HT-29 (cell line): ENCODE results near the gene LTC4S. TPM values are rescaled to one million over a fixed set of nuclear protein-coding genes. Genes with fewer than 3 reads are reported as not detected.
"Not testable (repeated sequence)": the region's sequence is repeated elsewhere in the genome, so short reads cannot be mapped to it uniquely, and the experiment has no call there.

Experiments
- DNase-seq: peaks from one replicate; pipeline ENCODE4 v3.0.0-alpha.2; 2015; ENCODE audit warnings: low spot score
- total RNA-seq: library from RNA; depleted of rRNA; stranded (reverse); fragments of >200 nt; shearing (Covaris generic); gene quantifications from 2 replicates; pipeline ENCODE4 v1.2.3, GENCODE V29; 2014

LTC4S gene
- total RNA-seq, 1 experiment from 2014 or later: not detected

DNA sequence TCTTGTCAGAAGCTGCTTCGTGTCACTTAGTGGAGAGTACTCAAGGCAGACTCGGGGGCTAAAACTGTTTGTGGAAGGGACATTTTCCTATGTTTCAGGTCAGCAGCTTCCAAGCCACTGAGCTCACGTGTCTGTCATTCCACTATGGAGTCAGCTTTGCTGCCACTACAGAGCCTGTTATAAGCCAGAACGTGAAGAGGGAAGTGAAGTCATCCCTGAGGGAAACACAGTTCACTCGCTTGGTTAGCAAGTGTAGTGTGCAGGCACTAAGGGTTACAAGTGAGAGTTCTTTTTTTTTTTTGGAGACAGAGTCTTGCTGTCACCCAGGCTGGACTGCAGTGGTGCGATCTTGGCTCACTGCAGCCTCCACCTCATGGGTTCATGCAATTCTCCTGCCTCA is 24.5 kb upstream of the LTC4S start:
- no peak for DNase-seq

DNA sequence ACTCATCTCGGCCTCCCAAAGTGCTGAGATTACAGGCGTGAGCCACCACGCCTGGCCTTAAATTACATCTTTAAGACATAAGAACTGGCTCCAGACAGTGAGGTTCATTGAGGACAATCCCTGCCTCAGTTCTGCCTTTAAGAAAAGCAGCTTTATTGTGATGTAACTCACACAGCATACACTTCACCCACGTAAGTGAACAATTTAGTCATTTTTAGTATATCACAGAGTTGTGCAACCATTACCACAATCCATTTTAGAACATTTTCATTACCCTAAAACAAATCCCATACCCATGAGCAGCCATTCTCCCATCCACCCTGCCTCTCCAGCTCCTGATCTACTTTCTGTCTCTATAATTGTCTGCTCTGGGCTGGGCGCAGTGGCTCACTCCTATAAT is 24.0 kb upstream of the LTC4S start:
- no peak for DNase-seq

DNA sequence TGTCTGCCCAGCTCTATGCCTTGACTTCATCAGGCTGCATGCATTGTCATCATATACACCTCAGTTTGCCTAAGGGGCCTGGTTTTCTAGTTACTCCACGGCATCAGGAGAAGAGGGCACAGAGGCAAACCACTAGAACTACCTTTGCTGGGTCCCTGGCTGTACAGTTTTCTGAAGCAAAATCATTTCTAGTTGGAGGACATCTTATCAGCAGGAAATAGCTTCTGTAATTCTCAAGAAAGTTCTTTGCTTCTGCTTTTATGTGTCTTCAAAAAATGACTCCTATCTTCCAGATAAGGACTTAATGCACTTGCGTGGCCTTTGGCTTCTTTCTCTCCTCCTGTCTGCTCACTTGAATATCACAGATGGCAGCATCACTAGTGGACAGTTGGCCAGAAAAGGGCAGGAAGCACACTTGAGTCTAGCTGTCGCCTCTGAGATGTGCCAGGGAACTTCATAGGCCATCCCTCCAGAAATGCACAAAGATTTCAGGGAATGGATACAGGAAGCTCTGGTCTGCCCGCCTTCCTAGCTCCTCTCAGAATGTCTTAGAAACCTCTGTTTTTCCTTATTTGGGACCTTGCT is 22.4 kb upstream of the LTC4S start:
- no peak for DNase-seq

DNA sequence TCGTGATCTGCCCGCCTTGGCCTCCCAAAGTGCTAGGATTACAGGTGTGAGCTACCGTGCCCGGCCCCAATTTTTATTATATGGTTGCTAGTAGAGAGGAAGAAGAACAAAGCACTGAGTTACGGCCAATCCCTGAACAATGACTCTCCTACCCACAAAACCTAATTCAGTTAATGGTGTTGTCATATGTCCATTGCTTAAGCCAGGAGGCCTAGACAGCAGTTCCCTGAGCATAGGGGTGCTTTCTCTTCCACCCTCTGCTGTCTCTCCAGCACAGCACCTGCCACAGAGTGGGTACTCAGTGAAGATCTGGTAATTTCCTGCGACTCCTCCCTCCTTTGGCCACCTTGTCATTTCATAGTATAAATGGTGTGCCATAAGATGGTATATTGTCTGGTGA is 21.4 kb upstream of the LTC4S start:
- DNase-seq: no peak

DNA sequence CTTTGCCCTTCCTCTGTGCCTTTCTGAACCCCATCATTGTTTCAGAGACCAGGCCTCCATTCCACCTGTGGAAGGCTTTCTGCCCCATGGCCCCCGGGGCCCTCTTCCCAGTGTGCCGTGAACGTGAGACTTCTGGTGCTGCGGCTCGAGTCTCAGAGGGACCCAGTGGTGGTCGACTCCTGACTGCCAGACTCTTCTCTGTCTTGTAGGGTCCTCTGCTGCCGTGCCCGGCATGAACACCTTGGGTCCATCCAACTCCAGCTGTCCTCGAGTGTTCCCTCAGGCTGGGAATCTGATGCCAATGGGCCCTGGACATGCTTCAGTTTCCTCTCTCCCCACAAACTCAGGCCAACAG is 20.1 kb upstream of the LTC4S start:
- DNase-seq: no peak

DNA sequence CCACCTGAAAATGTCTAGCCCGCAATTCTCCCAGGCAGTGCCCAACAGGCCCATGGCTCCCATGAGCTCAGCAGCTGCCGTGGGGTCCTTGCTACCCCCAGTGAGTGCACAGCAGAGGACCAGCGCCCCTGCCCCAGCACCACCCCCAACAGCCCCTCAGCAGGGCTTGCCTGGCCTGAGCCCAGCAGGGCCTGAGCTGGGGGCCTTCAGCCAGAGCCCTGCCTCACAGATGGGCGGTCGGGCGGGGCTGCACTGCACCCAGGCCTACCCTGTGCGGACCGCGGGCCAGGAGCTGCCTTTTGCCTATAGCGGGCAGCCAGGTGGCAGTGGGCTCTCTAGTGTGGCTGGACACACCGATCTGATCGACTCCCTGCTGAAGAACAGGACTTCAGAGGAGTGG is 19.3 kb upstream of the LTC4S start:
- no peak for DNase-seq

DNA sequence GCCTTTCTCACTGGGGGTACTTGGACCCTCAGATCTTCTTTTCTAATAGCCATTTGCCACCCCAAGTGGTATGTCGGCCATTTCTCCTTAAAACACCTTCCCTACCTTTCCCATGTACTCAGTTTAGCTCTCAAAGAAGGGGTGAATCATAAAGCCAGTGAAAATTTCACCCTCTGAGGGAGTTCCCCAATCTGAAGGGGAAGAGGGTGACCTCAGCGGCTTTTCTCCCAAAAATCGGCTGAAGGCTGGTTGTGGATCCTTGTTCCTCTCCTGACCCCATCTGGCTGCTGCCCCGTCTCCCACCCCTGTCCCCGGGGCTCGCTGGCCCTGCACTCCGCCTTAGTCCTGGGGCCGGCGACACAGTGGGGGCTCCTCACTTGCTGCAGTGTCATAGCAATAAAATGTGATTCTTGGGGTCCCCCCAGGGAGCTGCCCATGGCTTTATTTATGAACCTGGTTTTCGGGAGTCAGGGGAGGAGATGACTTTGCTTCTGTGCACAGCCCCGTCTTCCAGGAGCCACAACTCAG is 17.3 kb upstream of the LTC4S start:
- DNase-seq: no peak

DNA sequence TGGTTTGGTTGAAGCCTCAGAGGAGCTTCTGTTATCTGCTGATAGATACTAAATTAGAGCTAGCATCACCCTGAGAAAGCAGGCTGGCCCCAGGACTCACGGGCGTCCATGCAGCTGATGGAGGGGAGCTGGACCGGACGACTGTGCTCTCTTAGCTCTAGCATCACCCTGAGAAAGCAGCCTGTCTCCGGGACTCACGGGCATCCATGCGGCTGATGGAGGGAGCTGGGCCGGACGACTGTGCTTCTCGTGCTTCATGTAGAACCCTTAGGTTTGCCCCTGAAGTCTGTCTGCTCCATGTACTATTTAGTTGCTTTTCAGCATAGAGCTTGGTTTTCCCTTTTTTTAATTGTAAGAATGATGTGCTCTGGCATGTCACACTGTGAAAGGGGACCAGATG is 16.3 kb upstream of the LTC4S start:
- no peak for DNase-seq

DNA sequence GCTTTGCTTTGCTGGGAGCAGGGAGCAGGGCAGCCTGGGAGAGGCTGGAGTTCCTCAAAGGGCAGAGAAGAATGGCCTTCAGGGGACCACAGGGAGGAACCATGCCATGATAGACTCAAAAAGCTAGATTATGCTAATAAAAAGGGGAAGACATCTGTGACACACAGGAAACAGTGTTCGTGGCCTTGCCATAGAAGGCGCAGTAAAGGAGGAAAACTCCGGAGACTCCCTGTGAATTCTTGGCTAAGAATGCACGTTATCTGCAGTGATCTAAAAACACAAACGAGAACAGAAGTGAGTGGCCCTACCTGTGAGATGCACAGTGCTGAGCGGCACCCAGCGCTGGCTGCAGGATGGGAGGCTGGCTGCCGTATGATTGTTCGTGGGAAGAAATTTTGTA is 15.9 kb upstream of the LTC4S start:
- no peak for DNase-seq

DNA sequence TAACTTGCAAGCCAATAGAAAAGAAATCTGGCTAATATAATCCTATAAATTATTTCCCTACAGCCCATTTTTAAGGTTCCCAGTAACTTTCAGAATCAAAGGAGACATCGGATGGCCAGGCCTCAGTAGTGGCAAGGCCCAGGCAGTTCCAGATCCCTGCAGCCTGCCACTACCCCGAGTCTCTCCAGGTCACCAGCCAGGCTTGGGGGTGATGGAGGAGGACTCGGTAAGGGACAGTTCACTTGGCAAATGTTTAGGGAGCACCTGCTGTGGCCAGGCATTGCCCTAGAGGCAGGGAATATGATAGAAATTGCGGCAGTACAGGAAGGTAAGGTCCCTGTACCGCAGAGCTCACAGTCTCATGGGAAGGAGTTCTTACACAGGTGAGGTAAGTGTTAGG is 15.2 kb upstream of the LTC4S start:
- DNase-seq: no peak

DNA sequence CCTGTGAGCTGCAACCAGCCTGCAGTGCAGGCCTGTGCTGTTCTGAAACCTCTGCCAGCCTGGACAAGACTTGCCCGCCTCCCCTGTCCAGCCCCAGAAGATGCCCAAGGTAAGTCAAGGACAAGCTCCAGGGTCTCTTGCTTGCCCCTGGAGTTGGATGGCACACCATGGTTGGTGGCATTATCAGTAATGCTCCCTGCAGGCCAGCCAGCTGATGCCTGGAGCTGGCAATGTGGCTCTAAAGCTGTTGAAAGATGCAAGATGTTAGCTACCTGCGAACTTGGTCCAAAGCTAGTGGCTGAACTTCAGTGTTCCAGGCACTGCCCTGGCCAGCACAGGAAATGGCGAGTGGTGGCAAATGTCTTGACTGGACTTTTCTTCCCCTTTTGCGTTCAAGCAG is 14.0 kb upstream of the LTC4S start:
- DNase-seq: no peak

DNA sequence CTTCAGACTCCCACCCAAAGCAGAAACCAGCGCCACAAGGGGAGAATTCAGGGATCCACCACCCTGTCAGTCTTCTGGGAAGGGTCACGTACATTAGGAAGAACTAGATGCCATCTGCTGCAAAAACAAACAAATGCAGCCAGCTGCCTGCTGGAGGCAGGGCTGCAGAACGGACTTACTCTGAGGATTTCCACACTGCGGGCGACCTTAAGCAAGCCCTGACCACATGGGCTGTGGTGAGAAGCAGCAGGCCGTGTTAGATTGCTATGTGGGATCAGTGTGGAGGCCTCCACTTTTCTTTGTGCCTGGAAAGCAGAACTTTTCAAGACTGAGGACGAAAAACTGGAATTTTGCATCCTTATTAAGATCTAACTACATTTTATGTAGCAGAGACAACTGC is 13.4 kb upstream of the LTC4S start:
- DNase-seq: no peak

DNA sequence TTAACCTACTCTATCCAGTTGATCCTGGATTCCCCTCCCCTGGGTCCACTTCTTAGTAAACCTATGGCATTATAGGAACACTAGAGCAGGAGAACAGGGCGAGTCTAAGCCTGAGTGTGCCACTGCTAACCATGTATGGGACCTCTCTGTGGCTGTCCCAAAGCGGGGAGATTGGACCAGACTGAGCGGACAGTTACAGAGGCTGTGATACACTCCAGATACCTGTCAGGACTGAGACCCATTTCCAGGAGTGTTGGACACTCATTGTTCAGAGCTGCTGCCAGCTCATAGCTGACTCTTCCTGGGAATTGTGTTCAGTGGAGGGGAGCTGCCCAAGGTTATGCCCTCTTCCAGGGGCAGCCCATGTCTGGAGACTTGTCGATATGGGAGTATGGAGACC is 11.9 kb upstream of the LTC4S start:
- no peak for DNase-seq

DNA sequence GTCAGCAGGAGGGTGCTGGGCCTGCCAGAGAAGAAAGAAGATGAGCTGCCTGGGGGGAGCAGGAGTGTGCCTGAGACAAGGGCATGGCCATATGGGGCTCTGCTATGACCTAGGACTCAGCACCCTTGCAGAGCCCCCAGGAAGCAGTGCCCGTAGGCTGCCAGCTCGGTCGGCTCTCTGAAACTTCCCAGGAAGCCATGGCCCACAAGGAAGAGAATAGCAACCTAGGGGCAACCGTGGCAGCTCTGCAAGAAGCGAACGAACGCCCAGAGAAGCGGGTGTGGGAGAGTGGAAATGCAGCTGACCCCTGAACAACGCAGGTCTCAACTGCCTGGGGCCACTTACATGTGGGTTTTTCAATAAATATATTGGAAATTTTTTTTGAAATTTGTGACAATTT is 10.7 kb upstream of the LTC4S start:
- no peak for DNase-seq

DNA sequence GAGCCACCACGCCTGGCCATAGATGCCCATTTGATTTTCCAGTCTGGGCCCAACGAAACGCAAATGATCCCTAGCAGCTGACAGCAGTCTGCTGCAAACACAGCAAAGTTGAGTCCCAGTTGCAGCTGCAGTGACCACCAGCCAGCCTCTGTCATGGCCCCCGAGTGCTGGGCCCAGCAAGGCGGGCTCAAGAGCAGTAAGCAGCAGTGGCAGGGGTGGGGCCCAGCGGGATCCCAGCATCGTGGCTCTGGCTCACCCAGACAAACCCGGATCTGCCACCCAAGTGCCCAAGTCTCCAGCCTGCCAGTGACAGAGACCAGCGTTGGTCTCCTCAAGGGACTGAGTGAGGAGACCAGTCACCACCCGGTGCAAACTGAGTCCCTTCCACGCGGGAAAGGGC is 6.9 kb upstream of the LTC4S start:
- DNase-seq: no peak

DNA sequence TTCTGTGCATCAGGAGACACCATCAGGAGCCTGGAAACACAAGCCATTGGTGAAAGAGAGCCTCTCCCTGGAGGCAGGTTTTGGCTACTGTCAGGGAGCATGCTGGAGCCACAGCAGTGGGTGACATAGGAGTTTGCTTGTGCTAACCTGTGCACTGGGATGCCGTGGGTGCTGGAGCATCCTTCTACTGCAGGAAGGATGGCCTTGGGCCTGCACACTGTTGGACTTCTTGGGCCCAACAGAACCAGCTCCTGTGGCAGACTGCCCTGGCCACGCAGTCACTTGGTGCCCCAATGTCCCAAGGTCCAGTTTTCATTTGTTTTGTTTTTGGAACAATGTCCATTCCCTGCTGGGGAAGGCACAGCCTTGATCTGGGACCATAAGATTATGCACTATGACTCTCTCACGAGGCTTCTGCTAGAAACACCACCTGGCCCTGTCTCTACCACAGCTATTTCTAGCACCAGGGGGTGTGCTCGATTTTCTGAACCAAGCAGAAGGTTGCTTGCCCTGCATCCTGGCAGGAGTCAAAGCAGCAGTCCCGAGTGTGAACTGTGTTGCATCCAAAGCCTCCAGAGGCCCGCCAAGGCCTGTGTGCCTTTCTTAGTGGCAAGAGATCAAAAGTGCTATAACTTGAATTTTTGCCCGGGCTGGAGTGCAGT is 5.5 kb upstream of the LTC4S start:
- no peak for DNase-seq

DNA sequence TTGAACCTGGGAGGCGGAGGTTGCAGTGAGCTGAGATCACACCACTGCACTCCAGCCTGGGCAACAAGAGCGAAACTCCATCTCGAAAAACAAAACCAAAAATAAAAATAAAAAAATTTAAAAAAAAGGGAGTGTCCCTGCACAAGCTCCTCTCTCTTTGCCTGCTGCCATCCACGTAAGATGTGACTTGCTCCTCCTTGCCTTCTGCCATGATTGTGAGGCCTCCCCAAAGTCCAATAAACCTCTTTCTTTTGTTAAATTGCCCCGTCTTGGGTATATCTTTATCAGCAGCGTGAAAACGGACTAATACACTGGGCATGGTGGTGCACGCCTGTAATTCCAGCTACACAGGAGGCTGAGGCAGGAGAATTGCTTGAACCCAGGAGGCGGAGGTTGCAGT is 4.5 kb upstream of the LTC4S start:
- not testable (repeated sequence) for DNase-seq

DNA sequence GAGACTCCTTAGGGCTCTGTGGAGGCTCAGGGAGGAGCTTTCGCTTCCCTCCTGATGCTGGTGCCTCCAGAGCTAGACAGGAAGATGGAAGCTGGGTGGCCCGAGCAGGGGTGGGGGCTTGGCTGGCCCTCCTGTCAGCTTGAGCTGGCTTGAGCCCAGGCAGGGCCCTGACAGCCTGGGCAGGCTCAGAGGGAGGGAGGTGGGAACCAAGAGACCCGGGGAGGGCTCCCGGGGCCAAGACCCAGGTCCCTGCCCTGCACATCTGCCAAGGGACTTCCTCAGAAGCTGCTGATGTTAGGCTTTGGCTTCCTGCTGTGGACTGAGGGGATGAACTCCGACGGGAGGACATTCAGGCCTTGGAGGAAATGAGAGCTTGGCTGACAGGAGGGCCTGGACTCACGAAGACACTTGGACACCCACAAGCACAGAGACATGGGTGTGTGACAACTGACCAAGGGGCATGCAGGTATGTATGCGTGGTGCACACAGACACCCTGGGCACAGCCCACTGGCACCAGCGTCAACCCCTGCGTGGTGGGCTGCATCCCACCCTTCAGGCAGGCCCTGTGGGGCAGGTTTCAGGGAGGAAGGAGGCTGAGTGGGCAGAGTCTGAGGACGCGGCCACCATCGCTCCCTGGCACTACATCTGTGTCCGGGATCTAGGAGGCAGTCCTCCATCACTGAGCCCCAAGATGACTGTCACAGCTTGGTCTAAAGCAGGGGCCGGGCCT is 1.7 kb upstream of the LTC4S start:
- no peak for DNase-seq

DNA sequence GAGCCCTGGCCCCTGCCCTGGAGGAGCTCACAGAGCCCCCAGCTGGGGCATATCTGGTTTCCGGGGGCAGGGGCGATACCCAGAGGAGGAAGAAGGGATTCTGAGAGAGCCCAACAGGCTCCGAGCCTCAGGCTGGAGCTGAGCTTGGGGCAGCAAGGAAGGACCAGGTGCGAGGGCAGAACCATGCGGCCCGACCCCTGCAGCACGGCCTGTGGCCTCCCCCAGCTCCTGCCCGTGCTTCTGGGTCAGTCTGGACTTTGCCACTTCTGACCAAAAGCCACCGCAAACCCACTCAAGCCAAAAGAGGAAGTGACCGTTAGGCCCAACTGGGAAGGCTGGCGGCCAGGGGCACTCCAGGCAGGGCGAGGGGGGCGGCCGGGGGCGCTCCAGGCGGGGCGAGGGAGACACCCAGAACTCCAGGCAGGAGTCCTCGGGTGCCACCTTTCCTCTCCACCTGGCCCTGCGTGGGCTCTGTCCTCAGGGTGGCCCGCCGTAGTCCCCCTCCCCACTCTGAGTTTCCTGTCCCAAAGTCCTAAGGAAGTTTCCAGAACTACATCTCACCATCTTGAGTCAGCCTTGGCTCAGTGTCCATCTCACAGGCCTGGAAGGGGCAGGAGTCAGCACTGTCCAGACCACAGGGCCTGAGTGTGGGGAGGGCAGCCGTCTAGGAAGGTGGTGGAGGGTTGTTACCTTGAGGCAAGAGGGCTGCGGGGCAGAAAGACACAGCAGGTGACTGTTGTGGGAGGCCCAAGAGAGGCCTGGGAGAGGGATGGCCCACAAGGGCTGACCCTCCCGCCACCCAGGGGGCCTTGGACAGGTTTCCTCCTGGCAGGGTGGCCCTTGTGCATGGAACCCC is 946 bp upstream of the LTC4S start:
- no peak for DNase-seq

DNA sequence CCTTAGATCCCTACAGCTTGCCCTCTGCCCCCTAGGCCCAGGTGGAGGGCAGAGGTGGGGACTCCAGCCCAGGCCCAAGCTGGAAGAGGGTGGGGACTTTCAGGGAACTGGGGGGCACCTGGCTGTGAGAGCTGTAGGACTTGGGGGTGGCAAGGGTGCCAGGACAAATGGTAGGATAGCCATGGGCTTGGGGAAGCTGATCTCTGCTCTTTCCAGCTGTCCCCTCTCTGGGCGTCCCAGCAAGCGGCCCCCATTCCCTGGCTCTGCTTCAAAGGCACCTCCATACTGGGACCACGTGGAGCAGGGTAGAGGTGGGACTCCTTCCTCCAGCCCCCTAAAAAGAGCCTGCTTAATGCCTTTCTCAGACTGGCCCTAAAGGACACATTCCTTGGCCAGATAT is 385 bp downstream of the LTC4S start:
- no peak for DNase-seq

DNA sequence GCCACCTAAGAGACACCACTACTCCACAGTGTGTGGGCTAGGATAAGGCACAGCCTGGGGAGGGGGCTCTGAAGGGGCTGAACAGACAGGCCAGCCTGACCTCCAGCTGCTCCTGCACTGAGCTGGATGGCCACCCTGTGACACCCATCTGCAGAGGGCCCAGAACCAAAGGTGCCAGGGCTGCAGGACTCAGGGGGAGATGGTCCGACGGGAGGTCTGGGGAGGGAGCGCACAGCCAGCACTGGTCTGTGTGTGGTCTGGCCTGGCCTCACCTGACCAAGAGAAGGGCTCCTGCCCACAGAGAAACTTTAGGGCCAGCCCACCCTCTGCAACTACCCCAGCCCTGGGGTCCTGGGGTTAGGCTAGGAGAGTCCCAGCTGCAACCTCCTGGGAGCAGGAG is 789 bp downstream of the LTC4S start:
- no peak for DNase-seq
